Upper lobe of left lung (tissue), 6 donors: ENCODE results near the gene NUP210. TPM values are rescaled to one million over a fixed set of nuclear protein-coding genes. Genes with fewer than 3 reads are reported as not detected.

Experiments
- ATAC-seq, 2 donors: fragments of 200-7000 bp; cut with Tn5 transposase; one replicate each; pipeline ENCODE4 v1.9.1; 2022; ENCODE audit warnings: mild to moderate bottlenecking in 2 of 2, moderate library complexity in 2 of 2; ENCODE audit not compliant: low FRiP score in 2 of 2
- DNase-seq, 2 donors: peaks; one replicate each; pipeline ENCODE4 v3.0.0-alpha.2; 2019 to 2020
- H3K27ac ChIP-seq, 4 donors: fragments of 200-600 bp; sonication (generic); one replicate each; pipeline ENCODE4 v1.5.1; 2016 to 2019
- H3K27me3 ChIP-seq, 4 donors: fragments of 200-600 bp; sonication (generic); one replicate each; pipeline ENCODE4 v1.5.1; 2017 to 2019
- H3K36me3 ChIP-seq, 4 donors: fragments of 200-600 bp; sonication (generic); one replicate each; pipeline ENCODE4 v1.5.1; 2016 to 2019
- H3K4me1 ChIP-seq, 4 donors: fragments of 200-600 bp; sonication (generic); one replicate each; pipeline ENCODE4 v1.5.1; 2018 to 2019
- H3K4me3 ChIP-seq, 4 donors: fragments of 200-600 bp; sonication (generic); one replicate each; pipeline ENCODE4 v1.5.1; 2017 to 2019; ENCODE audit warnings: mild to moderate bottlenecking in 2 of 4, moderate library complexity in 1 of 4
- H3K9me3 ChIP-seq, 4 donors: fragments of 200-600 bp; sonication (generic); one replicate each; pipeline ENCODE4 v1.5.1; 2018 to 2019
- EP300 ChIP-seq, 4 donors: sonication (generic); formaldehyde crosslinking; IDR thresholded peaks; one replicate each; pipeline ENCODE4 v1.5.1; 2017; ENCODE audit warnings: antibody characterized with exemption in 4 of 4, control low read depth in 2 of 4
- POLR2A ChIP-seq, 4 donors: fragments of 450-650 bp; IDR thresholded peaks; one replicate each; pipeline ENCODE4 v1.5.1; 2016 to 2017; ENCODE audit warnings: antibody characterized with exemption in 4 of 4, mild to moderate bottlenecking in 2 of 4
- POLR2AphosphoS5 ChIP-seq, 2 donors: sonication (generic); formaldehyde crosslinking; IDR thresholded peaks; one replicate each; pipeline ENCODE4 v1.5.1; 2017; ENCODE audit warnings: antibody characterized with exemption in 2 of 2
- WGBS, 2 donors: methylation state at CpG; one replicate each; pipeline ENCODE4 v1.1.5; 2017 to 2018; 5-methylcytosine and 5-hydroxymethylcytosine counted together
- total RNA-seq, 6 donors: library from RNA; depleted of rRNA in 4 of 6; stranded (reverse); fragments of >200 nt in 4 of 6; gene quantifications; one replicate each; pipeline versions ENCODE4 v1.1.0 to v1.2.1, GENCODE V29; 2016 to 2021
- TF ChIP-seq, protein P1 (sequence below), 6 experiments: fragments of 450-650 bp in 4 of 6; fragments of 200-600 bp in 2 of 6; sonication (generic) in 2 of 6; IDR thresholded peaks; one replicate each; pipeline ENCODE4 v1.5.1; 2016 to 2019; ENCODE audit warnings: antibody characterized with exemption in 6 of 6
- donor health status: DM: no; HTN: no; CAD: no; lungs with moderate emphysema.
- donor health status: DM: no; HTN: yes; CAD: no; lungs with severe emphysema.

The NUP210 gene
- total RNA-seq, 6 donors from 2014 or later: 14.6 to 23.0 (median 20.8) TPM

GRCh38 chr3:13462822-13463221 is 42.7 kb upstream of the NUP210 start:
- no peaks in the 10 kb centered on the region for H3K9me3 ChIP-seq
- ATAC-seq (no peak), DNase-seq (no peak)
- H3K27ac ChIP-seq: no peak overlapping the region
- H3K4me3 ChIP-seq: no peak overlapping the region
- H3K36me3 ChIP-seq: no peaks in the 10 kb centered on the region
- TF ChIP-seq, protein P1, sequence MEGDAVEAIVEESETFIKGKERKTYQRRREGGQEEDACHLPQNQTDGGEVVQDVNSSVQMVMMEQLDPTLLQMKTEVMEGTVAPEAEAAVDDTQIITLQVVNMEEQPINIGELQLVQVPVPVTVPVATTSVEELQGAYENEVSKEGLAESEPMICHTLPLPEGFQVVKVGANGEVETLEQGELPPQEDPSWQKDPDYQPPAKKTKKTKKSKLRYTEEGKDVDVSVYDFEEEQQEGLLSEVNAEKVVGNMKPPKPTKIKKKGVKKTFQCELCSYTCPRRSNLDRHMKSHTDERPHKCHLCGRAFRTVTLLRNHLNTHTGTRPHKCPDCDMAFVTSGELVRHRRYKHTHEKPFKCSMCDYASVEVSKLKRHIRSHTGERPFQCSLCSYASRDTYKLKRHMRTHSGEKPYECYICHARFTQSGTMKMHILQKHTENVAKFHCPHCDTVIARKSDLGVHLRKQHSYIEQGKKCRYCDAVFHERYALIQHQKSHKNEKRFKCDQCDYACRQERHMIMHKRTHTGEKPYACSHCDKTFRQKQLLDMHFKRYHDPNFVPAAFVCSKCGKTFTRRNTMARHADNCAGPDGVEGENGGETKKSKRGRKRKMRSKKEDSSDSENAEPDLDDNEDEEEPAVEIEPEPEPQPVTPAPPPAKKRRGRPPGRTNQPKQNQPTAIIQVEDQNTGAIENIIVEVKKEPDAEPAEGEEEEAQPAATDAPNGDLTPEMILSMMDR (IDR thresholded peaks at IDR 0.05): no peak
- no peak for TF ChIP-seq POLR2AphosphoS5 (IDR thresholded peaks at IDR 0.05)
- no peak for TF ChIP-seq EP300 (IDR thresholded peaks at IDR 0.05)
- no peak for TF ChIP-seq POLR2A (IDR thresholded peaks at IDR 0.05)
- H3K4me1 ChIP-seq: peaks cover 0 to 4% (median 0%) of the 10 kb centered on the region in 4 donors
- 62 to 74% methylated on average over 5 of the region's 5 CpGs for WGBS, 2 donors
- no peaks in the 10 kb centered on the region for H3K27me3 ChIP-seq

- Histone ChIP-seq H3K36me3 (no peaks in the 10 kb centered on the region), H3K4me1 (peaks cover 0 to 4% (median 0%) of the 10 kb centered on the region in 4 donors), H3K4me3 (no peak overlapping the region), H3K27ac (no peak overlapping the region), H3K27me3 (no peaks in the 10 kb centered on the region), H3K9me3 (no peaks in the 10 kb centered on the region)
- ATAC-seq (no peak), DNase-seq (no peak)
- WGBS, 2 donors: 82 to 84% methylated on average over 8 of the region's 8 CpGs
- no peak for TF ChIP-seq POLR2A (IDR thresholded peaks at IDR 0.05)
- TF ChIP-seq EP300 (IDR thresholded peaks at IDR 0.05): no peak
- TF ChIP-seq POLR2AphosphoS5 (IDR thresholded peaks at IDR 0.05): no peak
- TF ChIP-seq, protein P1 (IDR thresholded peaks at IDR 0.05): no peak
Measured at GRCh38 chr3:13462125-13462629, 42.1 kb upstream of the NUP210 start.

- peaks cover 0 to 4% (median 0%) of the 10 kb centered on the region in 4 donors for H3K4me1 ChIP-seq
- no peak overlapping the region for H3K4me3 ChIP-seq
- H3K9me3 ChIP-seq: no peaks in the 10 kb centered on the region
- H3K27ac ChIP-seq: no peak overlapping the region
- ATAC-seq: peak; percentile 52 to 59
- no peaks in the 10 kb centered on the region for H3K27me3 ChIP-seq
- peak in 1 of 2 donors; percentile 64 for DNase-seq
- no peak for TF ChIP-seq EP300 (IDR thresholded peaks at IDR 0.05)
- TF ChIP-seq, protein P1 (IDR thresholded peaks at IDR 0.05): peak; percentile 27 to 64 (median 56)
- WGBS, 2 donors: 33 to 43% methylated on average over 11 to 14 of the region's 14 CpGs
- H3K36me3 ChIP-seq: no peaks in the 10 kb centered on the region
Measured at GRCh38 chr3:13461169-13462124, 41.3 kb upstream of the NUP210 start.

DNA sequence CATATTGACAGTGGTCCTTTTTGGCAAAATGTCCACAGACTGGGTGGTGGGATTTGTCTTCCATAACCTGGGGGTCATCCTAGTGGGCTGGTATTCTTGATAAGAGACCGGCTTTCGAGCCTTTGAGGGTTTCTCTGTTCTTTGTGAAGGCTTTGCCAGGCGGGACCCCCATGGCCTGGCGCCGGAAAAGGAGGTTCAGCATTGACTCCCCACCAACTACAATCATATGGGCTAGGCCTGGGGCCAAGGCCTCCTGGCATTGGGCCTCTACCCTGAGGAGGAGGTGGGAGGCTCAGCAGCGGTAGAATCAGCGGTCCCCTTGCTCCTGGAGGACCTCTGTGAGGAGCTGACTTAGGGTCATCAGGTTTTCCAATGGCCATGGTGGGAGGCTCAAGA is 40.2 kb upstream of the NUP210 start:
- ATAC-seq (no peak), DNase-seq (no peak)
- TF ChIP-seq POLR2A (IDR thresholded peaks at IDR 0.05) (no peak), POLR2AphosphoS5 (IDR thresholded peaks at IDR 0.05) (no peak), EP300 (IDR thresholded peaks at IDR 0.05) (no peak)
- TF ChIP-seq, protein P1 (IDR thresholded peaks at IDR 0.05): no peak
- Histone ChIP-seq H3K27ac (no peak overlapping the region), H3K4me3 (no peak overlapping the region), H3K4me1 (peaks cover 0 to 4% (median 0%) of the 10 kb centered on the region in 4 donors), H3K9me3 (no peaks in the 10 kb centered on the region), H3K36me3 (no peaks in the 10 kb centered on the region), H3K27me3 (no peaks in the 10 kb centered on the region)
- 98 to 100% methylated on average over 2 to 7 of the region's 7 CpGs for WGBS, 2 donors
